ENCODE measurements around the gene AFG3L2. TPM values are rescaled to one million over a fixed set of nuclear protein-coding genes. Genes with fewer than 3 reads are reported as not detected.

The AFG3L2 gene
- total RNA-seq, 2 donors from 2014 or later: 60.1 to 91.9 TPM

DNA sequence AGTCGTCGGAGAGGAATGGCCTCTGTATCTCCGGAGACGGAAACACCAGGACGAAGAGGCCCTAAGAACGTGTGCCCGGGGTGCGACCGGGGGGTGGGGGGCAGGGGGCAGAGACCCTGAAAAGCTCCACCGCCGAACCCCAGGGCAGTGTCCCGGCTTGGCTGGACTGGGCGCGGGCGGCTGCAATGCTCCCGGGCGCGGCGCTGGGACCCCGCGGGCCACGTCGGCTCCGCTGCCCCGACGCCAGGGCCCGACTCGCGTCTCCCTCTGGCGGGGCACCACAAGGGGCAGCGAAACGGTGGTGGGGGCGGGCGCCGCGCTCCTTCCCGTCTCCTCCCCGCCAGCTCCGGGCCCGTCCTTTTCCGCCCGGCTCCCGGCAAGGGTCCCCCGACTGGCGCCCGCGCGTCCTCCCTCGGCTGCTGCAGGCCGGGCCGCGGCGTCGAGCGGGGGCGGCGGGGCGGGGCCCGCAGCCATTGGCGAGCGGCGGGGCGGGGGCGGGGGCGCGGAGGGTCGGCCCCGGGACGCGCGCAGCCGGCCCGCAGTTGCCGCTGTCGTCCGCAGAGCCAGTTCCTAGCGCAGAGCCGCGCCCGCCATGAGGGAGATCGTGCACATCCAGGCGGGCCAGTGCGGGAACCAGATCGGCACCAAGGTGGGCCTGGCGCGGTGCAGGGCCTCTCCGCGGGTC, 69.2 kb downstream of the AFG3L2 start, which contains the start of gene TUBB6:
TUBB6 (plus strand) TSS at position 541 of the 685 bp plus-strand sequence; CDS start at position 593, 52 bp downstream.
- Histone ChIP-seq H3K4me1 (peaks cover 0 to 37% of the 10 kb centered on the region in 2 donors), H3K27ac (peak within 1 kb of the TSS; percentile 90 to 99)
- peak; percentile 73 for DNase-seq (ENCODE audit: low spot score)

DNA sequence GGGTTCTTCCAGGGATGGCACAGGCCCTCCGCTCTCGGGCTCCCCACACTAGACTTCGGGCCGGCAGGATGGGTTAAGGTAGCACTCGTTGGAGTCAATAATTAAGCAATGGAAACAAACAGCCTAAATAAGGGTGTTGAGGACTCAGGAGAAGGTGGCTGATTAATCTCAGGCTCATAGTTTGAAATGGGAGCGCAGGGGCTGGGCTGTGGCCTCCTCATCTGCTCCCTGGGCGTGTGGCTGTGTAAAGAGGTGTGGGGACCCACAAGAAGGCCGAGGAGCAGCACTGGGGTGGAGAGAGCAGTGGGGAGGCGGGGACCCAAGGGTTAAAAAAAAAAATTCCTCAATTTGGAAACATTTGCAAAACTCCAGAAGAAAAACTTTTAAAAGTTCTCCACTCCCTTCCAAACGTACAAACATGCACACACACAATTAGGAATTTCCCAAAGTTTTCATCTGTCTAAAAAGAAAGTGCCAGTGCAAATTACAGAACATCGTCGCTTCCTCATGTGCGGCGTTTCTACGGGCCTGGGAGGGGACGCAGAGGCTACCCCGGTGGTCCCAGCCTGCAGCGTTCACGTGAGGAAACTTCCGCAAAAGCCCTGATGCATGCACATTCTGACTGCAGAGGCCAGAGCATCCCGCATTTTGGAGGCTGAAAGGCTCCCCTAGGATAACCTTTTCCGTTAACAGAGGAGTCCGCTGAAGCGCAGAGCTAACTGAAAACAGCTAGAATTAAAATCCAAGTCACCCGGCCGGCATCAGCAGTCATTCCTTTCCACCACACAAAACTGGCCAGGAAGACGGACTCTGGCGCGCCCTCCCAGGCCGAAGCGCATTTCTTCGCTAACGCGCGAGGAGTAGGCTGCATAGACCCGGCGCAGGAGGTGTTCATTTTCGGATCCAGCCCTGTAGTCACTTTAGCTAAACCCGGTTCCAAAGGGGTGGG, 70.0 kb downstream of the AFG3L2 start:
- DNase-seq (ENCODE audit: low spot score): peak; percentile 77
- peaks cover 17% of the 10 kb centered on the region for H3K36me3 ChIP-seq
- TF ChIP-seq, protein P1, sequence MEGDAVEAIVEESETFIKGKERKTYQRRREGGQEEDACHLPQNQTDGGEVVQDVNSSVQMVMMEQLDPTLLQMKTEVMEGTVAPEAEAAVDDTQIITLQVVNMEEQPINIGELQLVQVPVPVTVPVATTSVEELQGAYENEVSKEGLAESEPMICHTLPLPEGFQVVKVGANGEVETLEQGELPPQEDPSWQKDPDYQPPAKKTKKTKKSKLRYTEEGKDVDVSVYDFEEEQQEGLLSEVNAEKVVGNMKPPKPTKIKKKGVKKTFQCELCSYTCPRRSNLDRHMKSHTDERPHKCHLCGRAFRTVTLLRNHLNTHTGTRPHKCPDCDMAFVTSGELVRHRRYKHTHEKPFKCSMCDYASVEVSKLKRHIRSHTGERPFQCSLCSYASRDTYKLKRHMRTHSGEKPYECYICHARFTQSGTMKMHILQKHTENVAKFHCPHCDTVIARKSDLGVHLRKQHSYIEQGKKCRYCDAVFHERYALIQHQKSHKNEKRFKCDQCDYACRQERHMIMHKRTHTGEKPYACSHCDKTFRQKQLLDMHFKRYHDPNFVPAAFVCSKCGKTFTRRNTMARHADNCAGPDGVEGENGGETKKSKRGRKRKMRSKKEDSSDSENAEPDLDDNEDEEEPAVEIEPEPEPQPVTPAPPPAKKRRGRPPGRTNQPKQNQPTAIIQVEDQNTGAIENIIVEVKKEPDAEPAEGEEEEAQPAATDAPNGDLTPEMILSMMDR (IDR thresholded peaks at IDR 0.05): peak in 1 of 2 donors; percentile 40
- H3K27me3 ChIP-seq: no peaks in the 10 kb centered on the region
- peak overlapping the region; percentile 77 to 81 for H3K4me3 ChIP-seq
- peaks cover 0 to 2% of the 10 kb centered on the region in 2 donors for H3K9me3 ChIP-seq
- peaks cover 0 to 35% of the 10 kb centered on the region in 2 donors for H3K4me1 ChIP-seq
- peak overlapping the region; percentile 90 to 99 for H3K27ac ChIP-seq

More for the DNA sequence above, 69.2 kb downstream of the AFG3L2 start, which contains the start of gene TUBB6:
- Histone ChIP-seq H3K4me3 (peak within 1 kb of the TSS; percentile 77 to 81), H3K9me3 (peaks cover 0 to 8% of the 10 kb centered on the region in 2 donors), H3K36me3 (peaks cover 24% of the 10 kb centered on the region), H3K27me3 (no peaks in the 10 kb centered on the region)
- TF ChIP-seq, protein P1 (IDR thresholded peaks at IDR 0.05): peak in 1 of 2 donors; percentile 26

DNA sequence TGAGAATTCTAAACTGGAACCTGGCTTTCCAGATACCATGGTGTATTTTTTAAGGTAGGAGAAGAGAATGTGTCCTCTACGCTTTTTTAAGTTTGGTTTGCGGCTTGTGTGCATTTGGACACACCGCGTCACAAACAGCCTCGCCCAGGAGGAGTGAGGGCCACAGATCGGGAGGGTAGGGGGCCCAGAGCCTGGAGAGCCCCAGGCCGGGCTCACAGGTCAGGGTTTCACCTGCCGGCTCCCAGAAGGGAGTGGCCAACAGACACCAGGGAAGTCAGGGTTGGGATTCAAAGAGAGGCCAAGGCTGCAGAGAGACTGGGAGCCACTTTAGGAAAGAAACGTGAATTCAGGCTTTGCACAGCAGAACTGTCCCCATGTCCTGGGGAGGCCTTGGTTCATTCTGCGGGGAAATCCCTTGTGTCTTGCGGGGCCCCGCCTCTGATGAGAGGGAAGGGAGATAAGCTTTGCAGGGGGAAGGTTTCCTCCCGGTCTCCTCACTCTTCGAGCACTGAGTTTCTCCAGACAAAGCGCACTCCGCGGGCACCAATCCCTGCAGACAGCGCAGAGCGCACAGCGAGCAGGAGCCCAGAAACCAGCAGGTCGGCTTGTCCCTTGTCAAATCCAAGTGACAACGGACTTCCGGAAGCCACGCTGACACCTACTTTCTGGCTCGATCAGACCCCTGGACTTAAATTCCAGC, 70.9 kb downstream of the AFG3L2 start:
- no peak for DNase-seq (ENCODE audit: low spot score)
- TF ChIP-seq, protein P1 (IDR thresholded peaks at IDR 0.05): no peak
- Histone ChIP-seq H3K27me3 (no peaks in the 10 kb centered on the region), H3K27ac (peak overlapping the region; percentile 90 to 99), H3K36me3 (peaks cover 7% of the 10 kb centered on the region), H3K4me3 (peak overlapping the region in 1 of 2 donors; percentile 81), H3K9me3 (no peaks in the 10 kb centered on the region), H3K4me1 (peaks cover 0 to 35% of the 10 kb centered on the region in 2 donors)

DNA sequence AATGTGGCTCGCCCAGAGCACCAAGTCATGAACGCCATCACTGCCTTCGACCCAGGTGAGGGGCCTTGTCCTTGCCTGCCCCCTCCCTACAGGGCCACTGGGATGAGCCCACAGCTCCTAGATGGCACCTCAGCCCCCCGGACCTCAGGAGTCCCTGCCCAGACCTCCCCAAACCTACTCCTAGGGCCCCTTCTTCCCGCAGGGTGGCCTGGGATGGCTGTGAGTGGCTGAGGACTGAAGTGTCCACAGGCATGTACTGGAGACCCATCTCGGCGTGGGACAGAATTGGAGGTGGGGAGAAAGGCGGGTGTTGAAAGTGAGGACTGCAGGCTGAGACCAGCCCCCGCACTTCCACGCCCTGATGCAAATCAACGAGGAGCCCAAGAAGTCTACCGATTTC, 71.8 kb downstream of the AFG3L2 start:
- no peaks in the 10 kb centered on the region for H3K27me3 ChIP-seq
- H3K4me3 ChIP-seq: no peak overlapping the region
- TF ChIP-seq, protein P1 (IDR thresholded peaks at IDR 0.05): no peak
- DNase-seq (ENCODE audit: low spot score): no peak
- H3K4me1 ChIP-seq: peaks cover 0 to 26% of the 10 kb centered on the region in 2 donors
- no peak overlapping the region for H3K27ac ChIP-seq
- H3K36me3 ChIP-seq: no peaks in the 10 kb centered on the region
- H3K9me3 ChIP-seq: no peaks in the 10 kb centered on the region

Measured in right atrium auricular region (tissue), 2 donors.